ENCODE measurements around the gene FDXACB1. TPM values are rescaled to one million over a fixed set of nuclear protein-coding genes. Genes with fewer than 3 reads are reported as not detected.

The FDXACB1 gene
- total and polyA plus RNA-seq, 9 of the 15 experiments (the other 6 are each of a cell fraction or from before 2014, with no cell fraction given), result 3.2 to 7.5 (median 5.3) TPM

- no peak for TF ChIP-seq ATF2 (CRISPR knock-in tag; IDR thresholded peaks at IDR 0.05)
- peak; percentile 91 to 97 for TF ChIP-seq RAD21 (CRISPR knock-in tag; conservative IDR thresholded peaks at IDR 0.05 in 1 of 2, IDR thresholded peaks at IDR 0.05 in 1 of 2)
- TF ChIP-seq MIER1 (IDR thresholded peaks at IDR 0.05; ENCODE audit: low read depth), result no peak
- peak in 1 of 2 experiments; percentile 72; a peak in 1 of 4 replicates for TF ChIP-seq RCOR1 (IDR thresholded peaks at IDR 0.05; ENCODE audit: borderline replicate concordance in 1 of 2, low read depth in 2 of 2, low read length in 2 of 2)
- no peak for TF ChIP-seq PHF20 (IDR thresholded peaks at IDR 0.05; ENCODE audit: partially characterized antibody)
- TF ChIP-seq, protein P1, sequence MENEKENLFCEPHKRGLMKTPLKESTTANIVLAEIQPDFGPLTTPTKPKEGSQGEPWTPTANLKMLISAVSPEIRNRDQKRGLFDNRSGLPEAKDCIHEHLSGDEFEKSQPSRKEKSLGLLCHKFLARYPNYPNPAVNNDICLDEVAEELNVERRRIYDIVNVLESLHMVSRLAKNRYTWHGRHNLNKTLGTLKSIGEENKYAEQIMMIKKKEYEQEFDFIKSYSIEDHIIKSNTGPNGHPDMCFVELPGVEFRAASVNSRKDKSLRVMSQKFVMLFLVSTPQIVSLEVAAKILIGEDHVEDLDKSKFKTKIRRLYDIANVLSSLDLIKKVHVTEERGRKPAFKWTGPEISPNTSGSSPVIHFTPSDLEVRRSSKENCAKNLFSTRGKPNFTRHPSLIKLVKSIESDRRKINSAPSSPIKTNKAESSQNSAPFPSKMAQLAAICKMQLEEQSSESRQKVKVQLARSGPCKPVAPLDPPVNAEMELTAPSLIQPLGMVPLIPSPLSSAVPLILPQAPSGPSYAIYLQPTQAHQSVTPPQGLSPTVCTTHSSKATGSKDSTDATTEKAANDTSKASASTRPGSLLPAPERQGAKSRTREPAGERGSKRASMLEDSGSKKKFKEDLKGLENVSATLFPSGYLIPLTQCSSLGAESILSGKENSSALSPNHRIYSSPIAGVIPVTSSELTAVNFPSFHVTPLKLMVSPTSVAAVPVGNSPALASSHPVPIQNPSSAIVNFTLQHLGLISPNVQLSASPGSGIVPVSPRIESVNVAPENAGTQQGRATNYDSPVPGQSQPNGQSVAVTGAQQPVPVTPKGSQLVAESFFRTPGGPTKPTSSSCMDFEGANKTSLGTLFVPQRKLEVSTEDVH (IDR thresholded peaks at IDR 0.05; ENCODE audit: low read depth, partially characterized antibody), result no peak
- TF ChIP-seq, protein P2, sequence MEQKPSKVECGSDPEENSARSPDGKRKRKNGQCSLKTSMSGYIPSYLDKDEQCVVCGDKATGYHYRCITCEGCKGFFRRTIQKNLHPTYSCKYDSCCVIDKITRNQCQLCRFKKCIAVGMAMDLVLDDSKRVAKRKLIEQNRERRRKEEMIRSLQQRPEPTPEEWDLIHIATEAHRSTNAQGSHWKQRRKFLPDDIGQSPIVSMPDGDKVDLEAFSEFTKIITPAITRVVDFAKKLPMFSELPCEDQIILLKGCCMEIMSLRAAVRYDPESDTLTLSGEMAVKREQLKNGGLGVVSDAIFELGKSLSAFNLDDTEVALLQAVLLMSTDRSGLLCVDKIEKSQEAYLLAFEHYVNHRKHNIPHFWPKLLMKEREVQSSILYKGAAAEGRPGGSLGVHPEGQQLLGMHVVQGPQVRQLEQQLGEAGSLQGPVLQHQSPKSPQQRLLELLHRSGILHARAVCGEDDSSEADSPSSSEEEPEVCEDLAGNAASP (IDR thresholded peaks at IDR 0.05), result no peak
- TF ChIP-seq GATAD2A (IDR thresholded peaks at IDR 0.05), result no peak
- TF ChIP-seq NFE2L1 (tag; IDR thresholded peaks at IDR 0.05; ENCODE audit: borderline replicate concordance, low read depth), result no peak
- TF ChIP-seq ZSCAN29 (IDR thresholded peaks at IDR 0.05), result no peak
- TF ChIP-seq BRF1 (IDR thresholded peaks at IDR 0.05; ENCODE audit: borderline replicate concordance, extremely low read depth, insufficient read length), result no peak
- TF ChIP-seq SMAD4 (CRISPR knock-in tag; conservative IDR thresholded peaks at IDR 0.05), result no peak
- no peak for TF ChIP-seq HEY1 (CRISPR knock-in tag; IDR thresholded peaks at IDR 0.05; ENCODE audit: borderline replicate concordance)
- TF ChIP-seq POLR2A (conservative IDR thresholded peaks at IDR 0.05), result no peak
- no peak for TF ChIP-seq ZNF316 (IDR thresholded peaks at IDR 0.05)
- TF ChIP-seq ZBTB5 (IDR thresholded peaks at IDR 0.05), result no peak
- TF ChIP-seq ZBED1 (IDR thresholded peaks at IDR 0.05), result no peak
- no peak for TF ChIP-seq ZNF347 (CRISPR knock-in tag; IDR thresholded peaks at IDR 0.05; ENCODE audit: low read depth)
- TF ChIP-seq CCAR2 (IDR thresholded peaks at IDR 0.05; ENCODE audit: low read depth, low read length), result no peak
- no peak for TF ChIP-seq PHB2 (IDR thresholded peaks at IDR 0.05; ENCODE audit: low read depth)
- no peak for TF ChIP-seq ZNF764 (CRISPR knock-in tag; IDR thresholded peaks at IDR 0.05; ENCODE audit: low read depth)
- TF ChIP-seq CBX8 (IDR thresholded peaks at IDR 0.05; ENCODE audit: borderline replicate concordance, extremely low read depth, low read depth, low read length, poor library complexity, severe bottlenecking), result no peak
- TF ChIP-seq TCF7 (IDR thresholded peaks at IDR 0.05; ENCODE audit: borderline replicate concordance), result no peak
These were observed 37.5 kb downstream of the FDXACB1 start (continued) for GRCh38 chr11:111841370-111842053.

All from K562 (cell line).